GM12878 (cell line): ENCODE measurements around the gene IL1RAPL1.

Source experiments
- ATF7 ChIP-seq: fragments of 450-650 bp; IDR thresholded peaks from 2 replicates; pipeline ENCODE4 v1.6.1; 2016; ENCODE audit warnings: low read depth, mild to moderate bottlenecking
- BCL3 ChIP-seq: IDR thresholded peaks from 2 replicates; pipeline ENCODE4 v1.6.1; 2011; ENCODE audit warnings: borderline replicate concordance, low read depth, mild to moderate bottlenecking, moderate library complexity, low read length; ENCODE audit not compliant: insufficient read depth, poor library complexity, severe bottlenecking
- EP300 ChIP-seq, 2 experiments: fragments of 150-350 bp in 1 of 2; IDR thresholded peaks; 2 replicates each; pipeline ENCODE4 v1.6.1; 2011 to 2012; ENCODE audit warnings: low read depth in 2 of 2, low read length in 2 of 2, borderline replicate concordance in 1 of 2, improper control_type of control experiment in 1 of 2, inconsistent platforms in 1 of 2; ENCODE audit not compliant: control insufficient read depth in 1 of 2
- FOXM1 ChIP-seq: IDR thresholded peaks from 2 replicates; pipeline ENCODE4 v1.6.1; 2012; ENCODE audit warnings: low read depth, mild to moderate bottlenecking, inconsistent platforms, low read length, moderate library complexity
- KAT2A ChIP-seq: conservative IDR thresholded peaks from 2 replicates; pipeline ENCODE4 v1.6.1; 2011; ENCODE audit warnings: low read depth, low read length; ENCODE audit not compliant: control insufficient read depth
- MYC ChIP-seq: IDR thresholded peaks from 2 replicates; pipeline ENCODE4 v1.6.1; 2011; ENCODE audit warnings: mild to moderate bottlenecking, low read length, moderate library complexity, inconsistent platforms; ENCODE audit not compliant: insufficient read depth, insufficient replicate concordance, insufficient read length, severe bottlenecking
- NFYA ChIP-seq: IDR thresholded peaks from 2 replicates; pipeline ENCODE4 v1.6.1; 2011; ENCODE audit warnings: low read depth, mild to moderate bottlenecking, low read length, improper control_type of control experiment, borderline replicate concordance
- POLR2A ChIP-seq: IDR thresholded peaks from 2 replicates; pipeline ENCODE4 v1.6.1; 2011; ENCODE audit warnings: low read depth, mild to moderate bottlenecking, low read length
- RFX5 ChIP-seq: IDR thresholded peaks from 2 replicates; pipeline ENCODE4 v1.6.1; 2011; ENCODE audit warnings: low read depth, low read length, improper control_type of control experiment
- SIN3A ChIP-seq: IDR thresholded peaks from 2 replicates; pipeline ENCODE4 v1.6.1; 2012; ENCODE audit warnings: low read depth, low read length, improper control_type of control experiment
- ZZZ3 ChIP-seq: IDR thresholded peaks from 2 replicates; pipeline ENCODE4 v1.6.1; 2011; ENCODE audit warnings: low read depth; ENCODE audit not compliant: control insufficient read depth, insufficient read length
- TF ChIP-seq, protein P1 (sequence below), 3 experiments: IDR thresholded peaks in 2 of 3; conservative IDR thresholded peaks in 1 of 3; 2 replicates each; pipeline ENCODE4 v1.5.1; 2011; ENCODE audit warnings: low read depth in 3 of 3, low read length in 3 of 3, mild to moderate bottlenecking in 3 of 3, control low read depth in 2 of 3, moderate library complexity in 2 of 3, inconsistent platforms in 1 of 3, mixed read lengths in 1 of 3; ENCODE audit not compliant: control insufficient read depth in 2 of 3, insufficient read depth in 1 of 3; ENCODE audit errors: extremely low read depth in 1 of 3

DNA sequence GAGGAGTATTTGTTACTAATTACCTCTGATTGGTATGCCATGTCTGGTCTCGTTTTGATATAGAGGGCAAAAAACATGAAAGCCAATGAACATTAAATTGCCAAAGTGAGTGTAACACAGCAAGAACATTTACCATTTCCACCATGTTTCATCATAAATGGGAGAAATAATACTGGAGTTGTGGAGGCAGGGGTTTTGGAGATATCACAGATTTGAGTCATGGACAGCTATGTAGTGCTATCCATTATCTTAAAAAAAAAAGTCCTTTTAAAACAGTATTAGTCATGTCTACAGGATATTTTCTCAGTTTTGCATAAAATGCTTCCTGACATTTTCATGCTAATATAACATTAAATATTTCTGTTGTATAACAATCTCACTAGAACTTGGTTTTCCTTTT is 301.2 kb downstream of the IL1RAPL1 start:
- TF ChIP-seq EP300 (IDR thresholded peaks at IDR 0.05; ENCODE audit: borderline replicate concordance in 1 of 2, control insufficient read depth in 1 of 2, low read depth in 2 of 2, low read length in 2 of 2) (no peak), MYC (no peak), POLR2A (no peak), ATF7 (no peak), FOXM1 (no peak), BCL3 (no peak), ZZZ3 (no peak), SIN3A (no peak), KAT2A (no peak), RFX5 (no peak), NFYA (no peak)
- TF ChIP-seq, protein P1, sequence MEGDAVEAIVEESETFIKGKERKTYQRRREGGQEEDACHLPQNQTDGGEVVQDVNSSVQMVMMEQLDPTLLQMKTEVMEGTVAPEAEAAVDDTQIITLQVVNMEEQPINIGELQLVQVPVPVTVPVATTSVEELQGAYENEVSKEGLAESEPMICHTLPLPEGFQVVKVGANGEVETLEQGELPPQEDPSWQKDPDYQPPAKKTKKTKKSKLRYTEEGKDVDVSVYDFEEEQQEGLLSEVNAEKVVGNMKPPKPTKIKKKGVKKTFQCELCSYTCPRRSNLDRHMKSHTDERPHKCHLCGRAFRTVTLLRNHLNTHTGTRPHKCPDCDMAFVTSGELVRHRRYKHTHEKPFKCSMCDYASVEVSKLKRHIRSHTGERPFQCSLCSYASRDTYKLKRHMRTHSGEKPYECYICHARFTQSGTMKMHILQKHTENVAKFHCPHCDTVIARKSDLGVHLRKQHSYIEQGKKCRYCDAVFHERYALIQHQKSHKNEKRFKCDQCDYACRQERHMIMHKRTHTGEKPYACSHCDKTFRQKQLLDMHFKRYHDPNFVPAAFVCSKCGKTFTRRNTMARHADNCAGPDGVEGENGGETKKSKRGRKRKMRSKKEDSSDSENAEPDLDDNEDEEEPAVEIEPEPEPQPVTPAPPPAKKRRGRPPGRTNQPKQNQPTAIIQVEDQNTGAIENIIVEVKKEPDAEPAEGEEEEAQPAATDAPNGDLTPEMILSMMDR (IDR thresholded peaks at IDR 0.05 in 2 of 3, conservative IDR thresholded peaks at IDR 0.05 in 1 of 3; ENCODE audit: control insufficient read depth in 2 of 3, extremely low read depth in 1 of 3, insufficient read depth in 1 of 3, low read depth in 3 of 3, low read length in 3 of 3): no peak
